GM21390 (cell line): ENCODE measurements around the gene NANOS1.

Experiments
- ATAC-seq: cut with Tn5 transposase; IDR thresholded peaks from one replicate; pipeline ENCODE4 v1.9.1; 2021; ENCODE audit not compliant: unreplicated experiment

Gene NANOS1, protein sequence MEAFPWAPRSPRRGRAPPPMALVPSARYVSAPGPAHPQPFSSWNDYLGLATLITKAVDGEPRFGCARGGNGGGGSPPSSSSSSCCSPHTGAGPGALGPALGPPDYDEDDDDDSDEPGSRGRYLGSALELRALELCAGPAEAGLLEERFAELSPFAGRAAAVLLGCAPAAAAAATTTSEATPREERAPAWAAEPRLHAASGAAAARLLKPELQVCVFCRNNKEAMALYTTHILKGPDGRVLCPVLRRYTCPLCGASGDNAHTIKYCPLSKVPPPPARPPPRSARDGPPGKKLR

GRCh38 chr10:119029613-119030420 lies at the start of gene NANOS1:
TSS of gene NANOS1 (plus strand) at chr10:119029714. CDS start at chr10:119029802, 88 bp downstream.
- ATAC-seq: peak; percentile 23

DNA sequence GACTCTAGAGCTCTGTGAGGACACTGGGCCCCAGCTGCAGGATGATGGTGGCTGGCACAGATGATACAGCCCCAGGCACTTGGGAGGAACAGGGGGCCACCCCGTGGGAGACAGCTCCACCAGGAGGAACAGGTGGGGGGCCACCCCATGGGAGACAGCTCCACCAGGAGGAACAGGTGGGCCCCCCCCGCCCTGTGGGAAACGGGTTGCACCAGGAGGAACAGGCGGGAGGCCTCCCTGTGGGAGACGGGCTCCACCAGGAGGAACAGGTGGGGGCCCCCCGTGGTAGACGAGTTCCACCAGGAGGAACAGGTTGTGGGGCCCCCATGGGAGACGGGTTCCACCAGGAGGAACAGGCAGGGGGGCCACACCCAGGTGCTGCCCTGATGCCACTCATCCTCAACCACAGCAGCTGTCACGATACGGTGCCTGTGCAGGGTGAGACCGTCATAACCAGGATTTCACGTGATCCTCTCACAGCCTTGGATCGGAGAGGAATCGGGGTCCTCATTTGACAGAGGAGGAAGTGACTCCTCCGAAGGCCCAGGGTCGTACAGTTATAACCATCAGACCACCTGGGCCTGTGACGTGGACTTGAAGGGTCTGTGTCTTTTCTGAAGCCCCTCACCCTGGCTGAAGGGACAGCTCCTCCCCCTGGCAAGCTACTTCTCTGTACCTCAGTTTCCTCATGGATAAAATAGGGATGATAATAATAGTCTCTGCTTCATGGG lies 49.2 kb upstream of the NANOS1 start:
- ATAC-seq: no peak

GRCh38 chr10:118980870-118981269 lies 48.6 kb upstream of the NANOS1 start:
- no peak for ATAC-seq

DNA sequence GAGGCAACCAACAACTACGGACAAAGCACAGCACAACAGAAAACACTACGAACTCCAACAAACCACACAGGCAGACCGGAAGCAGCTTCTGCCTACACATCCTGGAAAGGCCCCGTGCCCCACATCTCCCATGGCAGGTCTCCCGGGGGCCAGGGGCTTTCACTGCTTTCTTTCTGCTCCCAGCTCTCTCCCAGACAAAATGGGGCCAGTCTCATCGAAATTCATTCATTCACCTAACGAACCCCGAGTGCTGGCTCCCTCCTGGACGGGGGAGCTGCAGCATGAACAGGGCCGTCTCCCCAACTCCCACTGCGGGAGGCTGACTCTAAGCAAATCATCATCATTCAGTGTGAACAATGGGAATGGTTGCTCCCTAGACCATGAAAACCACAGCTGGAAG lies 47.6 kb upstream of the NANOS1 start:
- ATAC-seq: no peak

DNA sequence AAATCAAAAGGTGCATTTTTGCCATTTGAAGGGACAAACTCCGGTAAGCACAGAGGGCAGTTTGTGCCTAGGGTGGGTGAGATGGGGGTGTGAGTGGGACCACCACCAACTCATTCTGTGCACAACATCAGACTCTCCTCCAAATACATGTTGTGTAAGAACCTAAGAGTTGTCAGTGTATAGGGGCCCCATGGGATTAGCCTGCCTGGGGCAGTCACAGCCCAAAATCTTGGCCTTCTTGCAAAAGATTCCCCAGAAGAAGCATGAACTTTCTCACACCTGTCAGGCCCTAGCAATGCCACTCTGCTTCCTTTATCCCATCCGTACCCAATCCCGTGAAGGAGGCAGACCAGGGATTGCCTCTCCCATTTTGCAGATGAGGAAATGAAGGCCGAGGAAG lies 47.1 kb upstream of the NANOS1 start:
- ATAC-seq: no peak

DNA sequence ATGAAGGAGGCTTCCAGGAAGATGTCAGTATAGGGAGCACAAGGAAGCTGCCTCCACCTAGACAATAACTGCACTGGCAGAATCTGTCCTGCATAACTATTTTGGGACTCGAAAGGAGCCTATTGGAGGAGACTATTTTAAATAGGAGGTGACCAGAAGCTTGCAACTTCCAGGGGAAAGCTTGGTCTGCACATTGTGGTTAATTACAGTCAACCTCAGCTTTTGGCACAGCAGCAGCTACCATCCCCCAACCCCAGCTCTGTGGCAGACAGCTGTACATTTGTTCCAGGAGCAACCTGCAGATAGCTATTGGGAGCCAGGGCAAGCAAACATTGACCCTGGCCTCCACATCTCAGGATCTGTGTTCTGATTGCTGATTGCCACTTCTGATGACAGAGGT lies 46.3 kb upstream of the NANOS1 start:
- ATAC-seq: no peak

DNA sequence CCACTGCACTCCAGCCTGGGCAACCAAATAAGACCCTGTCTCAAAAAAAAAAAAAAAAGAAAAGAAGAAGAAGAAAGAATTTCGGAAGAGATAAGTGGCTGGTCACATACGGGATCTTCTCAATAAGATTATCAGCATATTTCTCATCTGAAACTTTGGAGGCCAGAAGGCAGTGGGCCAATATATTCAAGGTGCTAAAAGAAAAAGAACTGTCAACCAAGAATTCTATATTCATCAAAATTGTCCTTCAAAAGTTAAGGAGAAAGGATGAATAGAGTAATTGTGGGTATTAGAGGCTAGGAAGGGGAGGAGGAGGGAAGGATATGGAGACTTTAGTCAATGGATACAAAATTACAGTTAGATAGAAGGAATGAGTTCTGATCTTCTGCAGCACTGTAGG lies 43.9 kb upstream of the NANOS1 start:
- no peak for ATAC-seq

GRCh38 chr10:118986815-118987790 lies 42.4 kb upstream of the NANOS1 start:
- ATAC-seq: peak; percentile 92

DNA sequence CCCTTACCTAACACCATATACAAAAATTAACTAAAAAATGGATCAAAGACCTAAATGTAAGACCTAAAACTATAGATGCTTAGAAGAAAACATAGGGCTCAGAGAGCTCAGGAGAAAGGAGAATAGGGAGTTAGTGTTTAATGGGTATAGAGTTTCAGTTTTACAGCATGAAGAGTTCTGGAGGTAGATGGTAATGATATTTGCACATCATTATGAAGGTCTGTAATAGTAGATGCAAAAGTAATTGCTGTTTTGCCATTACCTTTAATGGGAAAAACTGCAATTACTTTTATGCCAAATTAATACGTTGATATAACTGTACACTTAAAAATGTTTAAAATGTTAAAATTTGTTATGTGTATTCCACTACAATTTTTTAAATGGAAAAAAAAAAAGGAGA lies 39.2 kb upstream of the NANOS1 start:
- no peak for ATAC-seq

DNA sequence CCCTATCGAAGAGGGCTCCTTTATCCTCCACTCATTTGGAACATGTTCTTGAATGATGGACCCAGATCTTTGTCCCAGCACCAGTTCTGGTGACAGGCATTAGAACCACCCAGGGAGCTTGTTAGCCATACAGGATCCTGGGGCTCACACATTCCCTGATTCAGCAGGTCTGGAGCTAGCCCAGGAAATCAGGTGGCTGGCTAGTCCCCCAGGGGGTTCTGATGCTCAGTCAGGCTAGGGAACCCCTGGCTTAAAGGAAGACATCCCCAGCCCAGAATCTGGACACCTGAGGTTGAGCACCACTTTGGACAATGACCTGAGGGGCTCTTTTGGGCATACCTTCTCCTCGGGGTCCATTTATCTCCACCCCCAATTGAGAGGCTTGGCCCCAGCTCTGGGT lies 37.0 kb upstream of the NANOS1 start:
- ATAC-seq: no peak

GRCh38 chr10:118993214-118993613 lies 36.3 kb upstream of the NANOS1 start:
- ATAC-seq: no peak

DNA sequence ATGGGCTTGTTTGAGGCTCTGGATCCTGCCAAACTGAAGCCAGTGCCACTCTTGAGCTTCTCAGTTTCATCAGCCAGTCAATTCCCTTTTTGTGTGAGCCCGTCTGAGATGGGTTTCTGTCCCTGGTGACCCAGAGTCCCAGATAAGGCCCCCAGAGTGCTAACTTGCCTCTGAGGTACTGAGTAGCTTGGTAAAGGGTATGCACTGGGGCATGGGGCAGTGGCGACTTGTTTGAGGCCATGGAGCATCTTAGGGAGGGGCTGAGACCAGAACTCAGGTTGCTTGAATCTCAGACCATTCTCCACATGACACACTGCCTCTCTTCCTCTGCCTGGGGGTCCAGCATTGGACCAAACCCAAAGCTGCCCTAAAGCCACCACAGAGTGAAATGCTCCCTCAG lies 35.2 kb upstream of the NANOS1 start:
- ATAC-seq: no peak

- no peak for ATAC-seq
Observed at GRCh38 chr10:118995739-118996138, 33.8 kb upstream of the NANOS1 start.

- no peak for ATAC-seq
Observed at GRCh38 chr10:118997379-118997778, 32.1 kb upstream of the NANOS1 start.

DNA sequence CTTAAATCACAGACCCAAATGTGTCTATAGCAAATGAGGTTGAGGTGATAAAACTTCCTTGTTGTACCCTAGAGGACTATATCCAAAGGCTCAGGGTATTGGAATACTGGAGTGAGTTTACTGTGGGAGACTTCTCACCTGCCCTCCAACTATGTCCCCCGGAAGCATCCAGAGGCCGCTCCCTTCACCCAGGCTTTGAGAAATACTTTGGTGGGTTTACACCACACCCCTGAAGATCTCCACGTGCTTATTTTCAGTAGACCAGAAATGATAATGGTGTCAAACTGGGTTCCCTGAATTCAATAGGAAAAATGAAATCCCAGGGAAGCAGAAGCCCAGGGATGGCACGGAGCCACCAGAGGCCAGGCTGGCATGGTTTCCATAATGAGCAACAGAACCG lies 31.3 kb upstream of the NANOS1 start:
- ATAC-seq: no peak

GRCh38 chr10:119001717-119002500 lies 27.6 kb upstream of the NANOS1 start:
- ATAC-seq: no peak

GRCh38 chr10:119003572-119004289 lies 25.8 kb upstream of the NANOS1 start:
- no peak for ATAC-seq

- no peak for ATAC-seq
Observed at GRCh38 chr10:119005362-119006043, 24.0 kb upstream of the NANOS1 start.
